ENCODE measurements around the gene SETD5.

Gene SETD5

DNA sequence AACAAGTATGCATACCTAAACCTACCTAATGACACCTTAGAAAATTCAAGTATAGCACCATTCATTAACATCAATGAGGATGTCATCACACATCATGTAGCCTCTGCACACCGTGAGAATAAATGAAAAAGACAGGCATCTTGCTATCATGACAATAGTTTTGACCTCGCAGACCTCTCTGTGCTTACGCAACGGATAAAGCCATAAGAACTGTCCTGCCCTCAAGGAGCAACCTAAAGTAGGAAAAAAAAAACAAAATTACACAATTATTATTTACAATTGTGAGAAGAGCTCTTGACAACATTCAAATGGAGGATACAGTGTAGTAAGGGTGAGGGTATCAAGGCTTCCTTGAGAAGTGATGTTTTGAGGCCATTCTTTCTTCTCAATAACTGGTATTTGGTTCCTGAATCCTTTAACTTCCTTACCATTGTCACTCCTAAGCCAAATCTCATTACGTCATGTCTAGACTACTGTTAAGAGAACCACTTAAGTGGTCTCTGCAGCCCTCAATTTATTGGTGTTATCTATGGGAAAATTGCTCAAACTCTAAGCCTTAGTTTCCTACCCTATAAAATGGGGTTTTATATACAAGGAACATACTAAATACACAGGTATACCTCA, 7.0 kb upstream of the SETD5 start:
- no peak for DNase-seq

DNA sequence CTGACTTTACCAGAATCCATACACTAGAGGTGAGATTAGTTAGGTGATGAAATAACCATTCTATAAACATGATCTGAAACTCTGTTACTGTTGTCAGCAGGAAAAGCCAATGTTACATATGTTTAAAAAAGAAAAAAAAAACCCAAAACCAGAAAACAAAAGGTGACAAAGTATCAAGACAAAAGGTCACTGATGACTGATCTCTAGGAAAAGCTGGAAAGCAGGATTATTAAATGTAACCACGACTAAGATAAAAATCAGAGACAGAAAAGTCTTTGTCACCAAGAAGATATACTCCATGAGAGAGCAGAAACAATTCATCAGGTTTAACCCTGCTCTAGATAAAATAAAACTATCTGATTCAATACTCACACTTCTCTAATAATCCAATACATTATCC, 5.4 kb upstream of the SETD5 start:
- DNase-seq, result no peak

DNA sequence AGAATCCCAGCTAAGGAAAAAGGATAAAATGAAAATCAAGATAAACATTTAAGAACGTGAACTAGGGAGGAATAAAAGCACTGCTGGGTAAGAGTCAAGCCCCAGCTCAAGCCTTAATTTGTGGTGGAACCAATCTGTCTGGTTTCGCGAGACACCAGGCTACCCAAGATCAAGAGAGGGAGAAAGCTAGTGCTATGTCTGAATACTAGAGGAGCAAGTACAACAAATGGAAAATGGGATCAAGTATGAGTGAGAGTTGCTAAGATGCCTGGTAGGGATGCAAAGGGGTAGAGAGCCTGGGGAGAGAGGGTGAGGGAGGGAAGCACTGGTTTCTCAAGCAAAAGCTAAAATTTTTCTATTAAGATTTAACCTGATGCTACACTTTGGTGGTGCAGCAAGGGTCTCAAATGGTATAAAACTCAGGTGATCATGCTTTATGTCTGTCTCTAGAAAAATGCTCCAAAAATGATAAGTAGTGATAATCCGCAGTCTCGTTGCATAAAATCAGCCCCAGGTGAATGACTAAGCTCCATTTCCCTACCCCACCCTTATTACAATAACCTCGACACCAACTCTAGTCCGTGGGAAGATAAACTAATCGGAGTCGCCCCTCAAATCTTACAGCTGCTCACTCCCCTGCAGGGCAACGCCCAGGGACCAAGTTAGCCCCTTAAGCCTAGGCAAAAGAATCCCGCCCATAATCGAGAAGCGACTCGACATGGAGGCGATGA, 1.7 kb upstream of the SETD5 start:
- DNase-seq, result no peak

DNA sequence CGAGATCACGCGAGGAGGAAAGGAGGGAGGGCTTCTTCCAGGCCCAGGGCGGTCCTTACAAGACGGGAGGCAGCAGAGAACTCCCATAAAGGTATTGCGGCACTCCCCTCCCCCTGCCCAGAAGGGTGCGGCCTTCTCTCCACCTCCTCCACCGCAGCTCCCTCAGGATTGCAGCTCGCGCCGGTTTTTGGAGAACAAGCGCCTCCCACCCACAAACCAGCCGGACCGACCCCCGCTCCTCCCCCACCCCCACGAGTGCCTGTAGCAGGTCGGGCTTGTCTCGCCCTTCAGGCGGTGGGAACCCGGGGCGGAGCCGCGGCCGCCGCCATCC, 1.1 kb upstream of the SETD5 start:
- DNase-seq, result peak; percentile 89

DNA sequence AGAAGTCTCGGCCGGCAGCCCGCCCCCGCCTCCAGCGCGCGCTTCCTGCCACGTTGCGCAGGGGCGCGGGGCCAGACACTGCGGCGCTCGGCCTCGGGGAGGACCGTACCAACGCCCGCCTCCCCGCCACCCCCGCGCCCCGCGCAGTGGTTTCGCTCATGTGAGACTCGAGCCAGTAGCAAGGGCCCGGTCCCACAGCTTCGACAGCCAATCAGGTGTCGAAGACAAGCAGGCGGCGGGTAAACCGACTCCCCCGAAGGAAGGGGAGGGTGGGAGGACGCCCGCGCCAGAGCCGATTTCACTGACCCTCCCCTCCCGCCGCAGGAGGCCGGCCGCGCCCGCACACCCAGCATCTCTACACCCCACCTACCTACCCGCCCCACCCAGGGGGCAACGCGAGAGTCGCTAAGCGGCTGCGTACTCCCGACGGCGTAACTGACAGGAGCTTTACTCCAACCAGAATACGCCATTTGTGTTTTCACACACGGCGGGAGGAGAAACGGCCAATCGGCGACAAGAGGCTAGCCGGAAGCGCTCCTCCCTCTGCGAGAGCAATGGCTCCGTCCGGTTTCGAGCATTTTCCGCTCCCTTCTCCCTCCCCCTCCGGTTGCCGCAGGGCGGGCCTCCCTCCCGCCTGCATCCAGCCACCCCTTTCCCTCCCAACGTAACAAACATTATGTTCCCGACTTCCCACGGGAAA, 633 bp upstream of the SETD5 start:
- peak; percentile 98 for DNase-seq

DNA sequence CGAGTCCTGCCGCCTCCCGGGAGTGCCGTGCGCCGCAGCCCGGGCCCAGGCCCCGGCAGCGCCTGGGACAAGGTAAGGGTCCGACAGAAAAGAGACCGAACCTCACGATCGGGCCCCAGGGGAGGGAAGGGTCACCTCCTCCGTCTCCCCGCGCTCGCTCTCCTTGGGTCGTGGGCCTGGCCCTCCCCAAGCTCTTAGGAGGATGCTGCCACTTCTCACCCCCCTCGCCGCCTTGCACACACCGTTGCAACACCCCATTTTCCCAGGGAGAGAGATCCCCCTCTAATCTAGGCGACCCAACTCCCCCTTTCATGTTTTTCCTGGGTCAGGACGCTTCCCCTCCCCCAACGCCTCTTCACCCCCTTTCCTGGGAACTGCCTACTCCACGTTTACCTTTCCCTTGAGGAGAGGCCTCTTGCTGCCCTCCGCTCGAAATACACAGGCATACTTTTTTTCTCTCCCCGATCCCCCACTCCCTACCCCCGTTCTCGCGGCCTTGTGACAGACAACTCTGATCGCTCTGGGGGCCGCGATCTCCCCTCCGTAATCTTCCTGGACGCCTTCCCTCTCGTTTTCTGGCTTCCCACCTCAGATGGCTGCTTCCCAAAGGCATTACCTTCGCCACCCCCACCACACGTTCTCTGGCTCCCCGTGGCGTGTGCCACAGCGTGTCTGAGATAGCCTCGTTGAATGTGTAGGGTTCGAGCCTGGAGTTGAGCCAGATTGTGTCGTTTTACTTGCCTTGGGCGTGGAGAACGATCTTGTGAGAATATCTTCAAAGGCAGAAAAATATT, 688 bp downstream of the SETD5 start:
- peak; percentile 61 for DNase-seq

DNA sequence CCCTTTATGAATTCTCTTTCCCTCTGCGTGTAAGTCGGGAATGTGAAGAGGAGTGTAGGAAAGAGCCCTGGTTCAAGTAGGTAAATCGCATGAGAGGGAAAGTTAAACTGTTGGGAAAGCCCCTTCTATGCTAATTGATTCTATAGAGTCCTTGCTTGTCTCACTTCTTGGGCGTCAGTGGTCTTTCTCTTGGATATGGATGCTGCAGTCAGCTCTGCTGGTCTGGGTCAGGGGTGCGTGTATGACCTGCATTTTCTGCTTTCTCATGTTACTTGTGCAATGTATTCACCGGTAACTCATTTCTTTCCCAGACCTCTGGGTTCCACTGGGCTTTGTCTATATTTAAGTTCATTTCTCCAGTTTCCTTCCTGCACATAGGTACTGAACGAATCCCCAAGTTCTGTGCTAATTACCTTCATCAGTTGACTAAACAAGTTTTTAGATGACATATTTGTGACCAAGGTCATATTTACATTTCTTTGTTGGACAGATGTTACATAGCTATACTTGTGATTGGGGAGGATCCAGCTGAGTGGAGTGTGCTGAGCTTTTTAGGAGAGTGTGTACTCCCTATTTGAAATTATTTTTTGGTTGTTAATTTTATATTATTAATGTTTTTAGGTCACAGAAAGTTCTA, 1.4 kb downstream of the SETD5 start:
- DNase-seq, result peak; percentile 47

DNA sequence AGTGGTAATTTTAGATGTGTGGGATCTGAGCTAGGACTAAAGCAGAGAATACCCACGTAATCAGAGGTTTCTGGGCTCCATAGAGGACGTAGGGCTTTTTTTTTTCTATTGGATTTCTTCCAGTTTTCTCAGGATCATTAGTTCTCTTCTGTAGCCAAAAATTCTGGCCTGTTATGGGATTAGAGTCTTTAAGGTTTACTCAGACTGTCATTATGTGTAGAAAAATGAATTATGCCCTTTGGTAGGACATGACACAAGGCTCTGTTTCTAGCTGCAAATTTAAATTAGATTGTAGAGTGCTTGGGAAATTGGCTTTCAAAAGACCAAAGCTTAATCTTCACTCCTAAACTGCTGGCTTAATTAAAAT, 1.9 kb downstream of the SETD5 start:
- no peak for DNase-seq

DNA sequence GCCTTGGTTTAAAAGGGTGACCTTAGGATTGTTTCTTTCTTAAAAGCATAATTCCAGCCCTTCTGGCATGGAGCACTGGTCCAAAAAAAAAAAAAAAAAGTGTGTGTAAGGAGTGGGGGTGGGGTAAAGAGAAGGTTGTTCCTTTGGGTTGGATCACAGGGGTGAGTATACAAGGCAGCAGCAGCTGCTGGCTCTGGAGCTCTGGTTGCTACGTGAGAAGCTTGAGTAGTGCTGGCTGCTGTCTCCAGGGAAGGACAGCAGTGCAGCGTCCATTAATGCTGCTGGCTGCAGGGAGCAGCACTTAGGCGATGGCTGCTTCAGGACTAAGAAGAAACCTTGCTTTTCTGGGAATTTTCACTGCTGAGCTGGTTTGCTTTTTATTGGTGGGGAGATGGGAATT, 2.3 kb downstream of the SETD5 start:
- peak; percentile 73 for DNase-seq

DNA sequence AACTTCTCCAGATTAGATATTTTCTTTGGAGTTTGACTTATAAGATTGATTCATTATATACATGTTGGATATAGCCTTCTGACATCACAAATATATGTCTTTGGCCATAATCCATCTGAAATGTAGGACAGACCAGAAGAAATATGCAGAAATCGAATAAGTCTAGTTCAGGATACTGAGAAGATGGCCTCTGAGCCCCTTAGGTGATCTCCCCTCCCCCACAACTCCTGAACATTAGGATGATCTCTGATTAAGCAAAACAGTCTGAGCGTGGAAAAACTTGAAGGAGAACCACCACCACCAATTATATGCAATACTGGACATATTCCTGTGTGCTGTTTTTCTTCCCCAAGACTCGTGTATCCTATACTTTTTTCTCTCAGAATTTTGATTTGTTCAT, 3.2 kb downstream of the SETD5 start:
- DNase-seq, result peak; percentile 22

DNA sequence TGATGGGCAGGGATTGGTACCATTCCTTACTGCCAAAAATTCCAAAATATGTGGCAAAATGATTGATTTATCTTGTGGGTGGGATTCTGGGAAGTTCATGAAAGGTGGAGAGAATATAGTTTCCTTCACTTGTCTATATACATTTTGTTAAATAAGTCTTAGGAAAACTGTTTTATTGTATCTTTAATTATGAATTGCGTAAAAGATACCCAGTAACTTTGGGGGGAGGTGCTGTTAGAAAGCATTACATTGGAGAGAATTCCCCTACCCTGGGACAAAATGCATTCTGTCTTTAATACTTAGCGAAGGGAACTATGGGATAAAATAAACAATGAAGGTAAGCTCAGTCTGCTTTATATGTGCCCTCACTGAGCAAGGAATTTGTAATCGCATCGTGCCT, 4.6 kb downstream of the SETD5 start:
- no peak for DNase-seq

DNA sequence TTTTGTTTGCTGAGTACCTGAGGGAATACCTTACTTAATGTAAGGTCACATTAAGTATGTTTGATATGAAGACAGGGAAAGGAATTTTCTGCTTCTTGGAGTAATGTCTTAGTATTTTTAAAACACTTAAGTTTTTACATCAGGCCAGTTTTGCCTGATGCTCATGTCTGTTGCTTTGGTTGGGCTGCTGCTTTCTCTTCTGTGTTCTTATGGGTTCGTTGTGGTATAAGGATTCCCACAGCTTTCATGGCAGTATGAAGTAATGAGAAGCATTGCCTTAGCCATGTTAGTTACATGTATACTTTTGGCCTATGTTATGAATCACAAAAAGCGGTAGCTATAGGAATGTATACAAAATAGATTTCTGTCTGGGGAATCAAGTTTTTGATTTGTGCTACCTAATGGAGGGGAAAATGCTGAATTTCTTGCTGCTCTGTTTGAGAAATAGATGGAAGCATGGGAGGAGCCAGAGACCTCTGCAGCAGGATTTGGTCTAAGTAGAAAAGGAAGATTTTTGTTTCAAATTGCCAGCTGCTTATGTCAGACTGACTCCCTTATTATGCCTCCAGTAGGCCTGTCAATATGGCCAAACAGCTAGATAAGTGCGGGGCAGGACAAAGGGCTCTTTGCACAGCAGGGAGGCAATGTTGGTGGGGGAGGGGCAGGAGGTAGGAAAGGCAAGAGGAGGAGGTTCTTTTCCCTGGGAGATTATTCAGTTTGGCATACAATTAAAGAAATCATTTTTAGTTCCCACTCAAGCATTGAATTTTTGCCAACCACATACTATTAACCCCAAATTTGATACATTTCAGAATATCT, 5.2 kb downstream of the SETD5 start:
- DNase-seq, result no peak

DNA sequence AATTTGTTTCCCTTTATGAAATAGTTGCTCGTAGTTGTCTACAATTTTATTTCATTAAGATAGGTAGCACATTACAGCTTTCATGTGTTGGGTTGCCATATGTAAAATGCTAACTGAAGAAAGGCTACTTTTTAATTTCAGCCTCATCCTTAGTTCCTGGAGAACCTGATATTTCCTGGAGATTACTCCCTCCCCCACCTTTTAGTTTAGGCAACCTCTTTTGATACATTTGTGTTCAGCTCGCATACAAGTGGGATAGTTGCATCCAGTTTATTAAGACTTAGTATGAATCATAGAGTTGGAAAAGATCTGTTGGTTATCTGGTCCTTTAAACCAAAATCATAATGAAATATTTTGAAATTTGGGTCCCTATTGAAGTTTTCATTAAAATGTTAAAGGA, 6.0 kb downstream of the SETD5 start:
- no peak for DNase-seq

DNA sequence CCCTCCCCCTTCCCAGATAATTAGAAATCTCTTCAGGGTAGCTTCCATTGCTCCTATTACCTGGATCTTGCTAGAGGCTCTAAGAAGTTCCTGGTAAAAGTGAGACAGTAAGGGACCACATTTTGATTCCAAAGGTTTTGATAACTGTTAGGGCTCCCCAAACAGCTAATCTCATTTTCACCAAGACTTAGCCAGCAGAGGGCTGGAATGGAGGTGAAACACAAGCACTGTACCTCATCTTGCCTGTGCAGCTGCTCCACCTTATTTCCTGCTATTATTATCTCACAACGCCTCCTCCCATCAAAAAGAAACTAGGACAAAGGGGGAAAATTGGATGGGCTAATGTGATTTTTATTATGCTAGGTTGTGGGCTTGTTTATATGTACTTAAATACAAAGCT, 7.3 kb downstream of the SETD5 start:
- no peak for DNase-seq

DNA sequence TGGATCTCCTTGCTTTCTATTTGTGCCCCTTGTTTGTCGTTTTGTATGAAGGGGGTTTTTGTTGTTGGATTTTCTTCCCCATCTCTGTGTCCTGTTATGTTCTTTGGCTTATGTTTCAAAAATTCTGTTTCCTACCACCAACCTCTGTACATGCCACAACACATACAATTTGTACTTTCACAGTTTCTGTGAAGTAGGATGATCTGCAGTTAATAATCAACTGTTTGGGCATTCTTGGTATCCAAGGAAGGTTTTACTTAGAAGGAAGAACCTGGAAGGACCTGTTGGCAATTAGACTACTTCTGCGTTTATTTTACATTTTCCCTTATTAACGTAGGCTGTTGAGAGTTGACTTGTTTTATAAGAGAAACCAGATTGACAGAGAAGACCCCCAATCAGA, 8.3 kb downstream of the SETD5 start:
- DNase-seq, result no peak

DNA sequence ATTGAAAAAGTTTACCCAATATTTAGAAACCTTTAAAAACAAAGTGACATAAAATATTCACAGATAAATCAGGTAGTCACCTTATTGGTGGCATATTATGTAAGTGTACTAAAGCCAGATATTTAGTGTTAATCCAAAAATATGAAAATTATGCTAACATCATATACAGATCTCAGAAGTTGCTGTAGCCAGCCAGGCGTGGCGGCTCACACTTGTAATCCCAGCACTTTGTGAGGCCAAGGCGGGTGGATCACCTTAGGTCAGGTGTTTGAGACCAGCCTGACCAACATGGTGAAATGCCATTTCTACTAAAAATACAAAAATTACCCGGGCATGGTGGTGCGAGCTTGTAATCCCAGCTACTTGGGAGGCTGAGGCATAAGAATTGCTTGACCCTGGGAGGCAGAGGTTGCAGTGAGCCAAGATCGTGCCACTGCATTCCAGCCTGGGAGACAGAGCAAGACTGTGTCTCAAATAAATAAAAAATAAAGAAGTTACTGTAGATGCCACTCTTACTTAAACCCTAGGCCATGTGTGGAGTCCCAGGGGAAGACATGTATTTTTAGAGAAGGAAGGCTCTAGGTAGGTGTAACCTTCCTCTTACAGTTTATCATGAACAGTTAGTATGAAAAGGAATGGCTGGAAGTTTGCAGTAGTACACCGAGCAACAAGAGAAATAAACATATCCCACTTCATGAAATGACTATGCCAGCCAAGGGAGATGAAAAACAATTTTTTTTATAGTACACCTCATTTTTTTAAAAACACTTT, 9.6 kb downstream of the SETD5 start:
- no peak for DNase-seq

DNA sequence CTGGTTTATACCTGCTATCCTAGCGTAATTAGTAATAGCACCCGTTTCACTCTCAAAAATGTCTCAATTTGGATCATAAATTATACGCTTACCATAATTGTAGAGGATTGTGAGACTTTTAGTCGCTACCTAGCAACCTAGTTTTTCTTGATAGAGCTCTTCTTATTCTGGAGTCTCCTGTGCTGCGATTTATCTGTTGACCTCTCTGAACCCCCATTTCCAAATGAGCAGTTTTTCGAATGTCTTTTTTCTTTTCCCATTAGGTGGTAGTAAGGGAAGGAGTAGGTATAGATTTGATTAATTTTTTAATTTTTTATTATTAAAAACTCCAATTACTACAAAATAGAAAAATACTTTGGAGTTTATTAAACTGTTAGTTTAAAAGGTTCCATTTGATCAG, 10.6 kb downstream of the SETD5 start:
- no peak for DNase-seq

DNA sequence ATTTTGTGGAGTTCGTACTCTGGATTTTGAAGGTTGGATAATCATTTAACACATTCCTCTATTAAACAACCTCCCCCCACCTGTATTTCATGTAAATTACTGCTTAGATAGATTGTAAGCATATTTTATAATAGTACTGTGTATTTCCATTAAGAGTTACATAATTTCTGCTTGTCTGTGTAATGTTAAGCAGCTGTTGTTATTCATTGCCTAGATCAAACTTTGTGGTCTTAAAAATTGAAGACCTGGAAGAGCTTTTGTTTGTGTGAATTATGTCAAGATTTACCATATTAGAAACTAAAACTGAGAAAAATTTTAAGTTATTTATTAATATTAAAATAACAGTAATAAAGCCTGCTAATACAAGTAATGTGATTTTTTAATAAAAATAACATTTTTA, 11.1 kb downstream of the SETD5 start:
- no peak for DNase-seq

DNA sequence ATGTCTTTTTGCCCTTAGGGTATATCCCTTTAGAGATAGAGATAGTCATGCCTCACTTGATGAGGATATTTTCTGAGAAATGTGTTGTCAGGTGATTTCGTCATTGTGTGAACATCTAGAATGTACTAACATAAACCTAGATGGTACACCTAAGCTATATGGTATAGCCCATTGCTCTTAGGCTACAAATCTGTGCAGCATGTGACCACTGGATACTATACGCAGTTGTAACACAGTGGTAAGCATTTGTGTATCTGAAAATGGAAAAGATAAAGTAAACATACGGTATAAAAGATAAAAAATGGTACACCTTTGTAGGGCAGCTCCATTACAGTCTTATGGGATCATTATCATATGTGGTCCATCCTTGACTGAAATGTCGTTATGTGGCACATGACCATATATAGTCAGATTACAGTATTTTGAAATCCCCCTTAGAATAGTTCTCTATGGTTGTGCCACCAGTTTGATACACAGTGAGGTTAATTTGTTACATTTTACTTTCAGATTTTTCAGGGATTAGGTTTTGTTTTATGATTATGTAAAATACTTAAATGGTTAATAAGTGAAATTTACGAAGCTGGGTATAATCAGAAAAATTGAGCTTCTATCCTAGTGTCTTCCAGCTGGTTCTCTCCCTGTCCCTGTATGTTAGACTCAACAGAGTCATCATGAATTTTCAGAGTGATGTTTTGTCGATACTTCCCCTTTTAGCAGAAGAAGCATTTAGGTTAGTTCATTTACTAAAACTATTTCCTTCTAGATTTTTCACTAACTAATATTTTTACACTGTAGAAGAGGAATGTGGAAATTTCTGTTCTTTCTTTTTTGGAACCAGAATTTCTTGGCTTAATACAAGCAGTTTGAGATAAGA, 12.8 kb downstream of the SETD5 start:
- no peak for DNase-seq

DNA sequence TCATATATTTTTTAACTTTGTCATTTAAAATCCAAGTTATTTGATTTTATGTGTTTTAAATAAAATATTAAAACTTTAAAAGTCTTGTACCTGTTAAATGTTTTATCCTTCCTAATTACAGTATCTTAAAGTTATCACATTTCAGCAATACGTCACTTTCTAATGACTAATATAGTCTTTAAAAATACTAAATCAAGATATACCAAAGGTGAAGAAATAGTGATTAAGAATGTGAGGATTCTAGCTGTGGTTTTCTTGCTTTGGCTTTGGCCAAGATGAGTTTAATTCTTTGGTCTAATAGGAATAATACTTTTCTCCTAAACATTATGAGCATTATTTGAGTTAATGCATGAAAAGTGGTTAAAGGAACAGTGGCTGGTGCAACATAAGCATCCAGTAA, 13.9 kb downstream of the SETD5 start:
- no peak for DNase-seq

DNA sequence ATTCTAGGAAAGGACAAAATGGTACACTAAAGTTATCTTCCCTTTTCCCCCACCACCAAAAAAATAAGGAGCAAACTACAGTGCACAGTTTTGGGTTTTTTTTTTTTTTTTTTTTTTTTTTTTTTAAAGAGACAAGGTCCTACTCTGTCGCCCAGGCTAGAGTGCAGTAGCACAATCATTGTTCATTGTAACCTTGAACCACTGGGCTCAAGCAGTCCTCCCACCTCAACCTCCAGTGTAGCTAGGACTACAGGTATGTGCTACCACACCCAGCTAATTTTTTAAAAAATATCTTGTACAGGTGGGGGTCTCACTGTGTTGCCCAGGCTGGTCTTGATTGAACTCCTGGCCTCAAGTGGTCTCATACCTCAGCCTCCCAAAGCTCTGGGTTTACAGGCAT, 14.9 kb downstream of the SETD5 start:
- DNase-seq, result no peak
